Colonic mucosa (tissue), 4 donors: ENCODE data around the gene CAV1. TPM values are rescaled to one million over a fixed set of nuclear protein-coding genes. Genes with fewer than 3 reads are reported as not detected.

Experiments
- DNase-seq: peaks from one replicate; pipeline ENCODE4 v3.0.0-alpha.2; 2020
- H3K27ac ChIP-seq: fragments of 200-600 bp; one replicate; pipeline ENCODE4 v1.8.0; 2021
- H3K27me3 ChIP-seq: fragments of 200-600 bp; one replicate; pipeline ENCODE4 v1.8.0; 2021
- H3K36me3 ChIP-seq: fragments of 200-600 bp; one replicate; pipeline ENCODE4 v1.8.0; 2021
- H3K4me1 ChIP-seq: fragments of 200-600 bp; one replicate; pipeline ENCODE4 v1.8.0; 2021; ENCODE audit warnings: mild to moderate bottlenecking
- H3K4me3 ChIP-seq: fragments of 200-600 bp; one replicate; pipeline ENCODE4 v1.8.0; 2021
- H3K9ac ChIP-seq, 2 donors: one replicate each; pipeline ENCODE4 v1.7.0; 2013; ENCODE audit warnings: control low read depth in 2 of 2, low read depth in 2 of 2, low read length in 2 of 2
- H3K9me3 ChIP-seq: fragments of 200-600 bp; one replicate; pipeline ENCODE4 v1.8.0; 2021
- CTCF ChIP-seq: fragments of 200-600 bp; IDR thresholded peaks from one replicate; pipeline ENCODE4 v1.8.0; 2022; ENCODE audit warnings: antibody characterized with exemption, mild to moderate bottlenecking
- intact Hi-C: fragments of 100-400 bp; cut with DNase I; formaldehyde crosslinking; loops from one replicate; pipeline ENCODE4 v1.14.1; 2022
- total RNA-seq, 2 donors: library from RNA; stranded (reverse); fragmentation: NEBNext Ultra II Directional in 1 of 2; extraction: Animal tissue kit (Norgen Biotek cat#: 25700) in 1 of 2; gene quantifications; one replicate each; pipeline ENCODE4 v1.2.1, GENCODE V29; 2021
- donor health status: healthy.
- donor health status: DM: no; HTN: no; CAD: no.
- donor health status: DM: no; HTN: no; CAD: no.

Gene CAV1
- total RNA-seq, 2 donors from 2014 or later, result 16.1 to 87.0 TPM

GRCh38 chr7:116542618-116543017, 17.8 kb downstream of the CAV1 start:
- no peak overlapping the region for H3K9ac ChIP-seq
- no peak overlapping the region for H3K27ac ChIP-seq
- no peaks in the 10 kb centered on the region for H3K9me3 ChIP-seq
- no peaks in the 10 kb centered on the region for H3K27me3 ChIP-seq
- no peaks in the 10 kb centered on the region for H3K4me1 ChIP-seq
- intact Hi-C loops, result no loop called here
- TF ChIP-seq CTCF, result no peak
- H3K4me3 ChIP-seq, result no peak overlapping the region
- no peaks in the 10 kb centered on the region for H3K36me3 ChIP-seq
- DNase-seq, result no peak

GRCh38 chr7:116543664-116544063, 18.8 kb downstream of the CAV1 start:
- intact Hi-C loops, result no loop called here
- Histone ChIP-seq H3K9ac (no peak overlapping the region), H3K4me3 (no peak overlapping the region), H3K27me3 (no peaks in the 10 kb centered on the region), H3K9me3 (no peaks in the 10 kb centered on the region), H3K27ac (no peak overlapping the region), H3K36me3 (no peaks in the 10 kb centered on the region), H3K4me1 (no peaks in the 10 kb centered on the region)
- no peak for DNase-seq
- no peak for TF ChIP-seq CTCF

- H3K4me1 ChIP-seq, result no peaks in the 10 kb centered on the region
- intact Hi-C loops, result no loop called here
Observed at GRCh38 chr7:116544487-116544886, 19.7 kb downstream of the CAV1 start.

GRCh38 chr7:116545411-116545993, 20.7 kb downstream of the CAV1 start:
- intact Hi-C loops, result no loop called here
- no peaks in the 10 kb centered on the region for H3K27me3 ChIP-seq
- no peaks in the 10 kb centered on the region for H3K4me1 ChIP-seq
- no peak overlapping the region for H3K4me3 ChIP-seq
- H3K9me3 ChIP-seq, result no peaks in the 10 kb centered on the region
- TF ChIP-seq CTCF, result no peak
- DNase-seq, result no peak
- H3K27ac ChIP-seq, result no peak overlapping the region
- H3K36me3 ChIP-seq, result no peaks in the 10 kb centered on the region
- H3K9ac ChIP-seq, result no peak overlapping the region

More at GRCh38 chr7:116544487-116544886, 19.7 kb downstream of the CAV1 start:
- no peaks in the 10 kb centered on the region for H3K27me3 ChIP-seq
- H3K9ac ChIP-seq, result no peak overlapping the region
- H3K36me3 ChIP-seq, result no peaks in the 10 kb centered on the region
- no peaks in the 10 kb centered on the region for H3K9me3 ChIP-seq
- H3K4me3 ChIP-seq, result no peak overlapping the region
- no peak for TF ChIP-seq CTCF
- no peak overlapping the region for H3K27ac ChIP-seq
- no peak for DNase-seq

GRCh38 chr7:116546054-116546453, 21.2 kb downstream of the CAV1 start:
- DNase-seq, result no peak
- Histone ChIP-seq H3K9me3 (no peaks in the 10 kb centered on the region), H3K27ac (no peak overlapping the region), H3K27me3 (no peaks in the 10 kb centered on the region), H3K4me1 (no peaks in the 10 kb centered on the region), H3K9ac (no peak overlapping the region), H3K36me3 (no peaks in the 10 kb centered on the region), H3K4me3 (no peak overlapping the region)
- intact Hi-C loops, result no loop called here
- no peak for TF ChIP-seq CTCF
